GM23338 (cell line): ENCODE measurements around the gene ATP5PO. TPM values are rescaled to one million over a fixed set of nuclear protein-coding genes. Genes with fewer than 3 reads are reported as not detected.

Source experiments
- ATAC-seq: fragments of 200-7000 bp; cut with Tn5 transposase; 3 replicates; pipeline ENCODE4 v1.9.1; 2020
- DNase-seq: peaks from one replicate; pipeline ENCODE4 v3.0.0-alpha.2; 2015; ENCODE audit warnings: low spot score
- H2AFZ ChIP-seq: fragments of 200-600 bp; sonication (generic); 2 replicates; pipeline ENCODE4 v1.8.0; 2016; ENCODE audit warnings: antibody characterized with exemption, mild to moderate bottlenecking, moderate library complexity
- H3F3A ChIP-seq: fragments of 200-600 bp; sonication (generic); replicated peaks from 2 replicates; pipeline ENCODE4 v1.8.0; 2017; ENCODE audit warnings: antibody characterized with exemption, mixed run types, low read depth
- H3K27ac ChIP-seq: fragments of 200-600 bp; sonication (generic); 2 replicates; pipeline ENCODE4 v1.6.1; 2016; ENCODE audit warnings: low read depth
- H3K27me3 ChIP-seq: fragments of 200-600 bp; sonication (generic); 2 replicates; pipeline ENCODE4 v1.8.0; 2016; ENCODE audit warnings: mild to moderate bottlenecking, mixed run types, moderate library complexity; ENCODE audit not compliant: insufficient read depth
- H3K36me3 ChIP-seq: fragments of 200-600 bp; sonication (generic); 2 replicates; pipeline ENCODE4 v1.8.0; 2016; ENCODE audit warnings: mild to moderate bottlenecking; ENCODE audit not compliant: insufficient read depth
- H3K4me1 ChIP-seq: fragments of 200-600 bp; sonication (generic); 2 replicates; pipeline ENCODE4 v1.8.0; 2016; ENCODE audit warnings: mild to moderate bottlenecking, moderate library complexity; ENCODE audit not compliant: insufficient read depth
- H3K4me2 ChIP-seq: fragments of 200-600 bp; sonication (generic); 2 replicates; pipeline ENCODE4 v1.7.1; 2017; ENCODE audit warnings: mixed run types
- H3K4me3 ChIP-seq: fragments of 200-600 bp; sonication (generic); 2 replicates; pipeline ENCODE4 v1.6.1; 2016; ENCODE audit warnings: mixed run types
- H3K79me2 ChIP-seq: fragments of 200-600 bp; sonication (generic); replicated peaks from 2 replicates; pipeline ENCODE4 v1.8.0; 2017; ENCODE audit warnings: mild to moderate bottlenecking; ENCODE audit not compliant: insufficient read depth
- H3K9me2 ChIP-seq: fragments of 200-600 bp; sonication (generic); 2 replicates; pipeline ENCODE4 v1.8.0; 2017; ENCODE audit not compliant: insufficient read depth
- H4K20me1 ChIP-seq: fragments of 200-600 bp; sonication (generic); replicated peaks from 2 replicates; pipeline ENCODE4 v1.8.0; 2017; ENCODE audit warnings: mild to moderate bottlenecking; ENCODE audit not compliant: insufficient read depth
- H3K27ac Mint-ChIP-seq: 2 replicates; pipeline ENCODE4 v1.8.0; 2020; ENCODE audit warnings: inconsistent platforms, mild to moderate bottlenecking, moderate library complexity, mixed read lengths
- H3K27me3 Mint-ChIP-seq: 3 replicates; pipeline ENCODE4 v1.8.0; 2022; ENCODE audit warnings: low read depth, mild to moderate bottlenecking, moderate library complexity, mixed read lengths, inconsistent platforms; ENCODE audit not compliant: insufficient read depth, poor library complexity
- H3K36me3 Mint-ChIP-seq: 3 replicates; pipeline ENCODE4 v1.8.0; 2021; ENCODE audit warnings: low read depth, mild to moderate bottlenecking, inconsistent platforms, moderate library complexity, mixed read lengths
- H3K4me1 Mint-ChIP-seq: 3 replicates; pipeline ENCODE4 v1.8.0; 2020; ENCODE audit warnings: mild to moderate bottlenecking, inconsistent platforms, mixed read lengths
- H3K4me3 Mint-ChIP-seq: 3 replicates; pipeline ENCODE4 v1.8.0; 2021; ENCODE audit warnings: moderate library complexity, mild to moderate bottlenecking, inconsistent platforms, mixed read lengths
- H3K9me3 Mint-ChIP-seq: 3 replicates; pipeline ENCODE4 v1.8.0; 2020; ENCODE audit warnings: moderate library complexity, mild to moderate bottlenecking, inconsistent platforms, mixed read lengths
- CREB1 ChIP-seq: fragments of 250-450 bp; sonication (Bioruptor Pico); IDR thresholded peaks from 2 replicates; pipeline ENCODE4 v1.5.0; 2020; ENCODE audit warnings: low read depth, mild to moderate bottlenecking, moderate library complexity
- EZH2 ChIP-seq: fragments of 200-600 bp; sonication (generic); IDR thresholded peaks from one replicate; pipeline ENCODE4 v1.8.0; 2017; ENCODE audit warnings: antibody characterized with exemption, mild to moderate bottlenecking, low read depth; ENCODE audit not compliant: unreplicated experiment
- EZH2phosphoT487 ChIP-seq: fragments of 200-600 bp; sonication (generic); IDR thresholded peaks from one replicate; pipeline ENCODE4 v1.8.1; 2018; ENCODE audit warnings: antibody characterized with exemption; ENCODE audit not compliant: unreplicated experiment
- JUNB ChIP-seq: IDR thresholded peaks from one replicate; pipeline ENCODE4 v1.6.1; 2016; ENCODE audit warnings: antibody characterized with exemption; ENCODE audit not compliant: unreplicated experiment
- NANOG ChIP-seq: IDR thresholded peaks from 2 replicates; pipeline ENCODE4 v1.6.1; 2016; ENCODE audit warnings: antibody characterized with exemption, borderline replicate concordance
- POLR2AphosphoS5 ChIP-seq: IDR thresholded peaks from 2 replicates; pipeline ENCODE4 v1.6.1; 2016; ENCODE audit warnings: antibody characterized with exemption, low read depth
- STAT1 ChIP-seq: IDR thresholded peaks from one replicate; pipeline ENCODE4 v1.6.1; 2016; ENCODE audit warnings: antibody characterized with exemption; ENCODE audit not compliant: unreplicated experiment
- ZNF114 ChIP-seq: fragments of 250-450 bp; sonication (Bioruptor Pico); IDR thresholded peaks from 2 replicates; pipeline ENCODE4 v1.5.0; 2020; ENCODE audit warnings: mild to moderate bottlenecking, moderate library complexity
- ZNF331 ChIP-seq: fragments of 250-450 bp; sonication (Bioruptor Pico); IDR thresholded peaks from 2 replicates; pipeline ENCODE4 v1.5.0; 2020; ENCODE audit warnings: low read depth, mild to moderate bottlenecking, moderate library complexity
- polyA plus RNA-seq: library from polyadenylated mRNA; unstranded; fragments of >200 nt; fragmentation: Nextera tagmentation; extraction: Ambion mirVana; gene quantifications from 2 replicates; pipeline ENCODE4 v1.2.1, GENCODE V29; 2016
- total RNA-seq: library from RNA; depleted of rRNA; stranded (reverse); fragments of >200 nt; shearing (Covaris generic); gene quantifications from 2 replicates; pipeline ENCODE4 v1.2.3, GENCODE V29; 2014
- TF ChIP-seq, protein P1 (sequence below), 2 experiments: fragments of 200-600 bp in 1 of 2; sonication (generic) in 1 of 2; conservative IDR thresholded peaks; 2 replicates each; pipeline versions ENCODE4 v1.5.1 to v1.6.1; 2016 to 2017; ENCODE audit warnings: antibody characterized with exemption in 2 of 2, low read depth in 2 of 2, mild to moderate bottlenecking in 2 of 2, moderate library complexity in 1 of 2
- TF ChIP-seq, protein P2 (sequence below): fragments of 250-450 bp; sonication (Bioruptor Pico); IDR thresholded peaks from 2 replicates; pipeline ENCODE4 v1.5.0; 2020; ENCODE audit warnings: mild to moderate bottlenecking, moderate library complexity
- TF ChIP-seq, protein P3 (sequence below): IDR thresholded peaks from one replicate; pipeline ENCODE4 v1.6.1; 2018; ENCODE audit warnings: antibody characterized with exemption; ENCODE audit not compliant: unreplicated experiment
- TF ChIP-seq, protein P4 (sequence below): IDR thresholded peaks from 2 replicates; pipeline ENCODE4 v1.6.1; 2016; ENCODE audit warnings: antibody characterized with exemption

Gene ATP5PO
- total and polyA plus RNA-seq, 2 experiments from 2014 or later = 244 to 522 TPM

DNA sequence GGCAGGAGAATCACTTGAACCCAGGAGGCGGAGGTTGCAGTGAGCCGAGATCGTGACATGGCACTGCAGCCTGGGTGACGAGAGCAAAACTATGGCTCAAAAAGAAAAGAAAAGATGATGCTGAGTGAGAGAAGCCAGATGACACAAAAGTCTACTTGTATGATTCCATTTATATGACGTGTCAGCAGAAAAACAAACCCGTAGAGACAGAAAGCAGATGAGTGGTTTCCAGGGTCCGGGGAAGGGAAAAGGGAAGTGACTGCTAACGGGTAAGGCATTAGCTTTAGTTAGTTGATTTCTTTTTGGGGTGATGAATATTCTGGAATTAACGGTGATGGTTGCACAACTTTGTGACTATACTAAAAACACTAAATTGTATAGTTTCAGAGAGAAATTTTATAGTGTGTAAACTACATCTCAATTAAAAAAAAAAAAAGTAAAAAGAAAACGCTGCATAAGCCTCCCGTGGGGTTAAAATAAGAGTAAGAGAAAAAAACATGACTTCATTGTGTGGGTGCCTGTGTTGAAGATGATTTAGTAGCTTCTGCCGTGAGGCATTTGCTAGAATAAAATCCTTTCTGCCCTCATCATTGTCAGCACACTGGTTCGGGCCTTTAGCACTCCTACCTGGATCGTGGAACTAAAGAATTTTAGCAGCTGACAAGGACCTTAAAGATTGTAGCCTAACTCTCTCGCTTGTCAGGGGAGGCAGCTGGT, 24.7 kb upstream of the ATP5PO start:
- Histone ChIP-seq H3K4me1 (peaks cover 21% of the 10 kb centered on the region), H2AFZ (no peak overlapping the region), H3K27me3 (no peaks in the 10 kb centered on the region), H4K20me1 (no peaks in the 10 kb centered on the region), H3K36me3 (no peaks in the 10 kb centered on the region), H3K79me2 (no peaks in the 10 kb centered on the region), H3K4me3 (no peak overlapping the region), H3K9me2 (no peaks in the 10 kb centered on the region), H3K4me2 (no peak overlapping the region), H3K27ac (no peak overlapping the region), H3F3A (no peaks in the 10 kb centered on the region)
- peaks cover 13% of the 10 kb centered on the region for H3K9me3 Mint-ChIP-seq
- H3K4me1 Mint-ChIP-seq = peaks cover 10% of the 10 kb centered on the region; the same call in 2 of the 3 replicates
- H3K36me3 Mint-ChIP-seq = peaks cover 18% of the 10 kb centered on the region; the same call in 2 of the 3 replicates
- no peak overlapping the region for H3K27ac Mint-ChIP-seq
- DNase-seq (no peak), ATAC-seq (no peak)
- H3K27me3 Mint-ChIP-seq = peaks cover 3% of the 10 kb centered on the region
- no peak overlapping the region for H3K4me3 Mint-ChIP-seq
- TF ChIP-seq, protein P1, sequence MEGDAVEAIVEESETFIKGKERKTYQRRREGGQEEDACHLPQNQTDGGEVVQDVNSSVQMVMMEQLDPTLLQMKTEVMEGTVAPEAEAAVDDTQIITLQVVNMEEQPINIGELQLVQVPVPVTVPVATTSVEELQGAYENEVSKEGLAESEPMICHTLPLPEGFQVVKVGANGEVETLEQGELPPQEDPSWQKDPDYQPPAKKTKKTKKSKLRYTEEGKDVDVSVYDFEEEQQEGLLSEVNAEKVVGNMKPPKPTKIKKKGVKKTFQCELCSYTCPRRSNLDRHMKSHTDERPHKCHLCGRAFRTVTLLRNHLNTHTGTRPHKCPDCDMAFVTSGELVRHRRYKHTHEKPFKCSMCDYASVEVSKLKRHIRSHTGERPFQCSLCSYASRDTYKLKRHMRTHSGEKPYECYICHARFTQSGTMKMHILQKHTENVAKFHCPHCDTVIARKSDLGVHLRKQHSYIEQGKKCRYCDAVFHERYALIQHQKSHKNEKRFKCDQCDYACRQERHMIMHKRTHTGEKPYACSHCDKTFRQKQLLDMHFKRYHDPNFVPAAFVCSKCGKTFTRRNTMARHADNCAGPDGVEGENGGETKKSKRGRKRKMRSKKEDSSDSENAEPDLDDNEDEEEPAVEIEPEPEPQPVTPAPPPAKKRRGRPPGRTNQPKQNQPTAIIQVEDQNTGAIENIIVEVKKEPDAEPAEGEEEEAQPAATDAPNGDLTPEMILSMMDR (conservative IDR thresholded peaks at IDR 0.05; ENCODE audit: low read depth in 2 of 2) = no peak
- TF ChIP-seq ZNF331 (no peak), ZNF114 (CRISPR knock-in tag) (no peak), EZH2 (no peak), POLR2AphosphoS5 (no peak), JUNB (no peak), CREB1 (no peak), EZH2phosphoT487 (no peak), STAT1 (no peak), NANOG (no peak)
- TF ChIP-seq, protein P2, sequence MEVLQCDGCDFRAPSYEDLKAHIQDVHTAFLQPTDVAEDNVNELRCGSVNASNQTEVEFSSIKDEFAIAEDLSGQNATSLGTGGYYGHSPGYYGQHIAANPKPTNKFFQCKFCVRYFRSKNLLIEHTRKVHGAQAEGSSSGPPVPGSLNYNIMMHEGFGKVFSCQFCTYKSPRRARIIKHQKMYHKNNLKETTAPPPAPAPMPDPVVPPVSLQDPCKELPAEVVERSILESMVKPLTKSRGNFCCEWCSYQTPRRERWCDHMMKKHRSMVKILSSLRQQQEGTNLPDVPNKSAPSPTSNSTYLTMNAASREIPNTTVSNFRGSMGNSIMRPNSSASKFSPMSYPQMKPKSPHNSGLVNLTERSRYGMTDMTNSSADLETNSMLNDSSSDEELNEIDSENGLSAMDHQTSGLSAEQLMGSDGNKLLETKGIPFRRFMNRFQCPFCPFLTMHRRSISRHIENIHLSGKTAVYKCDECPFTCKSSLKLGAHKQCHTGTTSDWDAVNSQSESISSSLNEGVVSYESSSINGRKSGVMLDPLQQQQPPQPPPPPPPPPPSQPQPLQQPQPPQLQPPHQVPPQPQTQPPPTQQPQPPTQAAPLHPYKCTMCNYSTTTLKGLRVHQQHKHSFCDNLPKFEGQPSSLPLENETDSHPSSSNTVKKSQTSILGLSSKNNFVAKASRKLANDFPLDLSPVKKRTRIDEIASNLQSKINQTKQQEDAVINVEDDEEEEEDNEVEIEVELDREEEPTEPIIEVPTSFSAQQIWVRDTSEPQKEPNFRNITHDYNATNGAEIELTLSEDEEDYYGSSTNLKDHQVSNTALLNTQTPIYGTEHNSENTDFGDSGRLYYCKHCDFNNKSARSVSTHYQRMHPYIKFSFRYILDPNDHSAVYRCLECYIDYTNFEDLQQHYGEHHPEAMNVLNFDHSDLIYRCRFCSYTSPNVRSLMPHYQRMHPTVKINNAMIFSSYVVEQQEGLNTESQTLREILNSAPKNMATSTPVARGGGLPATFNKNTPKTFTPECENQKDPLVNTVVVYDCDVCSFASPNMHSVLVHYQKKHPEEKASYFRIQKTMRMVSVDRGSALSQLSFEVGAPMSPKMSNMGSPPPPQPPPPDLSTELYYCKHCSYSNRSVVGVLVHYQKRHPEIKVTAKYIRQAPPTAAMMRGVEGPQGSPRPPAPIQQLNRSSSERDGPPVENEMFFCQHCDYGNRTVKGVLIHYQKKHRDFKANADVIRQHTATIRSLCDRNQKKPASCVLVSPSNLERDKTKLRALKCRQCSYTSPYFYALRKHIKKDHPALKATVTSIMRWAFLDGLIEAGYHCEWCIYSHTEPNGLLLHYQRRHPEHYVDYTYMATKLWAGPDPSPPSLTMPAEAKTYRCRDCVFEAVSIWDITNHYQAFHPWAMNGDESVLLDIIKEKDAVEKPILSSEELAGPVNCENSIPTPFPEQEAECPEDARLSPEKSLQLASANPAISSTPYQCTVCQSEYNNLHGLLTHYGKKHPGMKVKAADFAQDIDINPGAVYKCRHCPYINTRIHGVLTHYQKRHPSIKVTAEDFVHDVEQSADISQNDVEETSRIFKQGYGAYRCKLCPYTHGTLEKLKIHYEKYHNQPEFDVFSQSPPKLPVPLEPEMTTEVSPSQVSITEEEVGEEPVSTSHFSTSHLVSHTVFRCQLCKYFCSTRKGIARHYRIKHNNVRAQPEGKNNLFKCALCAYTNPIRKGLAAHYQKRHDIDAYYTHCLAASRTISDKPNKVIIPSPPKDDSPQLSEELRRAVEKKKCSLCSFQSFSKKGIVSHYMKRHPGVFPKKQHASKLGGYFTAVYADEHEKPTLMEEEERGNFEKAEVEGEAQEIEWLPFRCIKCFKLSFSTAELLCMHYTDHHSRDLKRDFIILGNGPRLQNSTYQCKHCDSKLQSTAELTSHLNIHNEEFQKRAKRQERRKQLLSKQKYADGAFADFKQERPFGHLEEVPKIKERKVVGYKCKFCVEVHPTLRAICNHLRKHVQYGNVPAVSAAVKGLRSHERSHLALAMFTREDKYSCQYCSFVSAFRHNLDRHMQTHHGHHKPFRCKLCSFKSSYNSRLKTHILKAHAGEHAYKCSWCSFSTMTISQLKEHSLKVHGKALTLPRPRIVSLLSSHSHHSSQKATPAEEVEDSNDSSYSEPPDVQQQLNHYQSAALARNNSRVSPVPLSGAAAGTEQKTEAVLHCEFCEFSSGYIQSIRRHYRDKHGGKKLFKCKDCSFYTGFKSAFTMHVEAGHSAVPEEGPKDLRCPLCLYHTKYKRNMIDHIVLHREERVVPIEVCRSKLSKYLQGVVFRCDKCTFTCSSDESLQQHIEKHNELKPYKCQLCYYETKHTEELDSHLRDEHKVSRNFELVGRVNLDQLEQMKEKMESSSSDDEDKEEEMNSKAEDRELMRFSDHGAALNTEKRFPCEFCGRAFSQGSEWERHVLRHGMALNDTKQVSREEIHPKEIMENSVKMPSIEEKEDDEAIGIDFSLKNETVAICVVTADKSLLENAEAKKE (CRISPR knock-in tag) = no peak
- TF ChIP-seq, protein P3, sequence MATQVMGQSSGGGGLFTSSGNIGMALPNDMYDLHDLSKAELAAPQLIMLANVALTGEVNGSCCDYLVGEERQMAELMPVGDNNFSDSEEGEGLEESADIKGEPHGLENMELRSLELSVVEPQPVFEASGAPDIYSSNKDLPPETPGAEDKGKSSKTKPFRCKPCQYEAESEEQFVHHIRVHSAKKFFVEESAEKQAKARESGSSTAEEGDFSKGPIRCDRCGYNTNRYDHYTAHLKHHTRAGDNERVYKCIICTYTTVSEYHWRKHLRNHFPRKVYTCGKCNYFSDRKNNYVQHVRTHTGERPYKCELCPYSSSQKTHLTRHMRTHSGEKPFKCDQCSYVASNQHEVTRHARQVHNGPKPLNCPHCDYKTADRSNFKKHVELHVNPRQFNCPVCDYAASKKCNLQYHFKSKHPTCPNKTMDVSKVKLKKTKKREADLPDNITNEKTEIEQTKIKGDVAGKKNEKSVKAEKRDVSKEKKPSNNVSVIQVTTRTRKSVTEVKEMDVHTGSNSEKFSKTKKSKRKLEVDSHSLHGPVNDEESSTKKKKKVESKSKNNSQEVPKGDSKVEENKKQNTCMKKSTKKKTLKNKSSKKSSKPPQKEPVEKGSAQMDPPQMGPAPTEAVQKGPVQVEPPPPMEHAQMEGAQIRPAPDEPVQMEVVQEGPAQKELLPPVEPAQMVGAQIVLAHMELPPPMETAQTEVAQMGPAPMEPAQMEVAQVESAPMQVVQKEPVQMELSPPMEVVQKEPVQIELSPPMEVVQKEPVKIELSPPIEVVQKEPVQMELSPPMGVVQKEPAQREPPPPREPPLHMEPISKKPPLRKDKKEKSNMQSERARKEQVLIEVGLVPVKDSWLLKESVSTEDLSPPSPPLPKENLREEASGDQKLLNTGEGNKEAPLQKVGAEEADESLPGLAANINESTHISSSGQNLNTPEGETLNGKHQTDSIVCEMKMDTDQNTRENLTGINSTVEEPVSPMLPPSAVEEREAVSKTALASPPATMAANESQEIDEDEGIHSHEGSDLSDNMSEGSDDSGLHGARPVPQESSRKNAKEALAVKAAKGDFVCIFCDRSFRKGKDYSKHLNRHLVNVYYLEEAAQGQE = no peak
- TF ChIP-seq, protein P4, sequence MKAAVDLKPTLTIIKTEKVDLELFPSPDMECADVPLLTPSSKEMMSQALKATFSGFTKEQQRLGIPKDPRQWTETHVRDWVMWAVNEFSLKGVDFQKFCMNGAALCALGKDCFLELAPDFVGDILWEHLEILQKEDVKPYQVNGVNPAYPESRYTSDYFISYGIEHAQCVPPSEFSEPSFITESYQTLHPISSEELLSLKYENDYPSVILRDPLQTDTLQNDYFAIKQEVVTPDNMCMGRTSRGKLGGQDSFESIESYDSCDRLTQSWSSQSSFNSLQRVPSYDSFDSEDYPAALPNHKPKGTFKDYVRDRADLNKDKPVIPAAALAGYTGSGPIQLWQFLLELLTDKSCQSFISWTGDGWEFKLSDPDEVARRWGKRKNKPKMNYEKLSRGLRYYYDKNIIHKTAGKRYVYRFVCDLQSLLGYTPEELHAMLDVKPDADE = no peak
